HG03432 (cell line): ENCODE data around the gene CDCA7L.
"Not testable (repeated sequence)": the region's sequence is repeated elsewhere in the genome, so short reads cannot be mapped to it uniquely, and the experiment has no call there.

Experiments used
- ATAC-seq: cut with Tn5 transposase; IDR thresholded peaks from one replicate; pipeline ENCODE4 v1.9.1; 2021; ENCODE audit warnings: mild to moderate bottlenecking, moderate library complexity; ENCODE audit not compliant: unreplicated experiment

CDCA7L gene

DNA sequence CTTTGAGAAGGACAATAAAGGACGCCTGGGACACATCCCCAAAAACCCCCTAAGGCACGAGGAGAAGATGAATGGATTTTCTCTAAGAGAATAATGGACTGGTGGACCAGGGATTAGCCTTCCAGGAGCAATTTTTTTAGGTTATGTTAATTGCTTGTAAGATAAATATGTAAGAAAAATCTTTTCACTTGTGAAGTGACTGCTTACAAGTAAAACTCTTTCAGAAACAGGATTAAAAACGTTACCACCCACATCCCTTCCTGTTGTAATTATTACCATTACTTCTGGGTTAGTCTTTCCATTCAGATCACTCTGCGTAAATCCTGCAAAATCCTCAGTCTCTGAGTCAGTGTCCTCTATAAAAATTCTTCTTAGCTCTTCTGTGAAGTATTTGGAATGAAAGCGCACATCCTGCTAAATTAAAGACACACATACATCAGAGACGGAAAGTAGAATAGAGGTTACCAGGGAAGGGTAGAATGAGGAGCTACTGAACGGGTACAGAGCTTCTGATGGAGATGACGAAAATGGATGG is 34.3 kb downstream of the CDCA7L start:
- no peak for ATAC-seq

DNA sequence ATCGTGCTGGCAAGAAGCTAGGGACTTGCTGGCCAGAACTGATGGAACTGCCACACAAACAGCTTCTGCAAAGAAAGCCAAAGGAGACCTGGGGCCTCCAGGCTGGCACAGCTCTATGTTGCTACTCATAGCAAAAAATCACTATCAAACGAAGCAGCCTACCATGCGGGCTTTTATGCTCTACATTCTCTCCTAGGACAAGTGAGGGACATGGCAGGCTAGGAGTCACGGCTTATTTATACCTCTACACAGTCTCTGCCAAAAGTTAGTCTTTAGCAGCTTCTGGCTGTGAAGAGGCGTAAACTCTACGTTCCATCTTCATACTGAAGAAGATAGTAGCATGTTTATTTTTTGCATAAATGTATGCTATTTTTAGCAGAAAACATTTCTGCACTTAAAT is 35.4 kb downstream of the CDCA7L start:
- ATAC-seq: no peak

DNA sequence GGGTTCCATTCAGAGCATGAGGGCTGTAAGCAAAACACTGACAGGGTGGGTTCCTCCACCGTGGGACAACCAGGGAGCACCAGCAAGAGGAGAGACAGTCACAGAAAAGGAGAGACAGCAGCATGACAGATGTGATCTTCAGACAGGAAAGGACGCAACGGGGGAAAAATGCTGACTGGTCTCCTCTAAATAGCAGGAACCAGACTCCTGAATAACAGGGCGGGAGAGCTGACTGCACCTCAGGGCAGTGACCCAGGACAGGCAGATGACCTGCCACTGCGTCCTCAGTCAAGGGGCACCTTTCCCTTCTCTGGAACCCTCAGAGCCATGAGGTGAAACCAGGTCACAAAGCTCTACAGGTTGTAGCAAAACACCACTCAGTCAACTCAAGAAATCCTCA is 37.0 kb downstream of the CDCA7L start:
- no peak for ATAC-seq

DNA sequence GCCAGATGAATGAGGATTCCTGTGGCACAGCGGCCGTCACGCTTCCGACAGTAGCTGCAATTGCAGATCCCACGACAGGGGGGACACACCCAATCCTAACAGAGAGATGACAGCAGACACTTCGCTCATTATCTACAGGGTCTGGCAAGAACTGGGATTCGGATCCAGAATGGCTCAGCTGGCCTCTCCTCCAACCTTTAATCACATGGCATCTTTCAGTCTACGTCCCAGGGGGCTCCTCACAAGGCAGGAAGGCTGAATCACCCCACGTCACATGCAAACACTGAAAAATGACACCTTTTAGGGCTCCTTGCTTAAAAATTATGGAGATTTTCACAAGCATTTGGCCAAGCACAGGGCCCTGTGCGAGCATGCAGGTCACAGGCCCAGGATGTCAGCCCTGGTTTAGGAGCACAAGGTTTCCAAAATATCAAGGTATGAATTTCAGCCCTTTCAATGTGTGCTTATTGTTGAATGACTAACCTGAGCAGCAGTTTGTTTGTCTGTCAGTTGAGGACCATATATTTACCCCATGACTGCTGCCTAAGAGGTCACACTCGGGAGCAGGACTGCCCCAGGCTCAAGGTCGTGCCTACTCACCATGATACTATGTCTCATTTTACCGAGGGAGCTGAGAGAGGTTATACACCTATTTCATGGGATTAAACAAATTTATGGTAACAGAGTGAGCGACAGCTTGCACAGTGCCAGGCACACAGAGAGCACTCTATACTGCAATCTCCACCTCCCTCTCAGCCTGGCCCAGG is 42.5 kb downstream of the CDCA7L start:
- ATAC-seq: no peak

DNA sequence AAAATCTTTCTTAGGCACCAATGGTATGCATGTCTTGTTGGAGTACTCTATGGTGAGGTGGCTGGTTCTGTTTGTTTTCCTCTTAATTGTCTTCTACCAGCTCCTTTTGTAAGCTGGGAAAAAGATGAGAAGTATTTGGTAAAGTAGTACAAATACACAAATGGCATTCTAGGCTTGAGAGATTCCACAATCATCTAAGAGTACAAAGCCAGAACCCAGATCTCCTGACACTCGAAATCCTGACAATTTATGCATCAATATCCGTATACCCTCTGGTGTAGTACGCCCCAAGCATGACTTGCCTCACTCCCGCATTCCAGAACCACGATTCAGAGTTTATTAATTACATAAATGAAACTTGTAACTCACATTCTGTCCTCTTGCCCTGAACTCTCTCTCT is 43.5 kb downstream of the CDCA7L start:
- ATAC-seq: no peak

DNA sequence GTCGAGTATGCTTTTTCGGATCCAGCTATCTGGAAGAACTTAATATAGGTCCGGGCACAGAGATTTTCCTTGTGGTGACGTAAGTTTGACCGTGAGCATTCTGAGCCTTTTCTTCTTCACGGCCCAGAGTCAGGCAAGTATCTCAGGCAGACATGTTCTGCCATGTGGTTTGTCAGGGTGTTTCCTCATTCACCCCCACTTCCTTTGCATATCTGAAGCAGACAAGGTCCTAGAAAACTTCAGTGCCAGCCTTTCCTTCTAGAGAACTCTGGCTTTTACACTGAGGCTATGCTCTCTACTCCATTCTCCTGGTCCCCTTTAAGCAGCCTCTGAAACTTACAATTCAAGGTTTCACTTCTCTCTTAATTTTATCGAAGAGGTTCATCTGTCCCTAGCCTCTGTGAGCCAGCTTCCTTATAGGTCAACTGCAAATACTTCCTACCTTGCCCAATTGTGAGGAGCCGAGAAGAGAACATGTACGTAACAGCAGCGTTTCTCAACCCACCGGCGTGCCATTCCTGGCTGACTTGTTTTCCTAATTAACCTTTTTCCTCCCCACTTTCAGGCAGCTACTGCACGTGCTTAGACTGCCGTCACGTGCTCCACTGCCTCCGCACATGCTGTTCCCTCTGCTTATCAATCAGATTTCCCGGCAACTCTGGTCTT is 47.3 kb downstream of the CDCA7L start:
- ATAC-seq: peak; percentile 97

DNA sequence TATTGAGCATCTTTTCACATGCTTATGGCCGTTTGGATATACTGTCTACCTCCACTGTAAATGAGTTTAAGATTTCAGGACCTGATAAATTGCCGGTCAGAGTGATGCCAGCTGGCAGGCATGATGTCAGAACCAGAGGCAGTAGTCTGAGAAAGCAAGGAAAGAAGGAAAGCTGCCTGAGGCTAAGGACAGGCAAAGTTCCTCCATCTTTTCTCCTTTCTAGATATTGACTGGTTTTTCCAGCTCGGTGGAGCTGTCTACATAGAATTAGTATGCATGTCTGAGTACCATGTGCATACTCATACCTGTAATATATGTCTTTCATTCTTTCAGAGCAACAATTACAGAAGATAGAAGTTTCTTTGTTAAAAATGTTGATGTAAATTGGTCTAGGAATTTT is 52.3 kb downstream of the CDCA7L start:
- ATAC-seq: no peak

DNA sequence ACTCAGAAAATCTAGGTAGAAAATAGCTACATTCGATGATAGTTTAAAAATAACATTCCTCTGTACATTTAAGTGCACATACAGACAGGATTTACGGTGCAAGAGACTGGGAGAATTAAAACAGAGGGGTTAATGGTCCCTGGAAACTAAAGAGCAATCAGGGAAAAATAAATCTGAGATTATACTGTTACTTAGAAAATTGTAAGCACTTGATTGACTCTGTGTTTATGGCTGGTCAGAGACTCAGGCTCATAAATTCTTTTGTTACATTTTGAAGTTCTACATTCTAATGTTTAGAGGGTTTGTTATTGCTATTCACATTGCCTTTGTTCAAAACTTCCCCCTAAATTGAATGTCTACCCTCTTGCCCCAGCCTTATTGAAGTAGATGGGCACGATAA is 54.4 kb downstream of the CDCA7L start:
- no peak for ATAC-seq

DNA sequence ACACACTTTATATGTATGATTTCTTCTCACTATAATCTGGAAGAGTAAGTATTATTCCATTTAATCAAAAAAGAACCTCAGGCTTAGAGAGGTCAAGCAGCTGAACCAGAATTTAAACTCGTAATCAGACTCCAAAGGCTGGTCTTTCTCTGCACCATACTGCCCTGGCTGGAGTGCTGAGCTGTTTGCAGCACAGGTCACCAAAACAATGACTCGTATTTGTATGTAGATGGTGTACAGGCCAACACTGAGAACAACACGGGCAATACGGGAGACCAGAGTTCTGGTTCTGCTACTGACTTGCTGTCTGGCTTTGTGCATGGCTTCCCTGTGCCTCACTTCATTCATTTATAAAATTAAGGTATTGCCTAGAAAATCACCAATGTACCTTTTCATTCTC is 57.9 kb downstream of the CDCA7L start:
- no peak for ATAC-seq

DNA sequence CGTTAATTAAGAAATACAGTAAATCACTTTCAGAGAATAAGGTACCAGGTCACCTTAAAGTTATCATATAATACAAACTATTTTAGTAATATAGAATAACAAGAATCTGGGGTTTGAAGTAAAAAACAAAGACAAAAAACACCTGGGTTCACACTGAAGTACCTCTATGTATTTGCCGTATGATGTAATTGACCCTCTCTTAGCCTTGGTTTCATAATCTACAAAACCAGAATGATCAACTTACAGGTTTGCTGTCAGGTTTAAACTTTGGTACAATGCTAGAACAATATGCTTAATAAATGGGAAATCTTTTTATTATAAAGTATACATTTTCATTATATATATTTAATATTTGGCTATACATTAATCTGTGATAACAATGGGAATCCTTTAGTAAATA is 58.3 kb downstream of the CDCA7L start:
- no peak for ATAC-seq

DNA sequence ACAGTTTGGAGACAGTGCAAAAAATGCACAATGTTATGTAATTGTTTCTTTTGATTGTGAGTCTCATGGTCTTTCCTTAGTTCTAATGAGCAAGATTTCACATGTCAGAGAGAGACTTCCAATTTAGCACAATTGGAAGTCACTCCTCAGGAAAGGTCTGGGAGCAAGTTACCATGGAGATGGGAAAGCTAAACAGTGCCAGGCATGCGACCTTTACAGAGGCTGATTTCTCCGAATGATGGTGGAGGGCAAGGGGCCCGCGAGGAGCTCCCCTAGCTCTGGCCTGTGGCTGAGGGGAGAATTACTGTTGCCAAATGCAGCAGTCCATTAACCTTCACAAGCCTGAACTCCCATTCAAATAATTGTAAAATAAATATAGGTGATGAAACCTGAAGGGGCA is 59.3 kb downstream of the CDCA7L start:
- no peak for ATAC-seq

DNA sequence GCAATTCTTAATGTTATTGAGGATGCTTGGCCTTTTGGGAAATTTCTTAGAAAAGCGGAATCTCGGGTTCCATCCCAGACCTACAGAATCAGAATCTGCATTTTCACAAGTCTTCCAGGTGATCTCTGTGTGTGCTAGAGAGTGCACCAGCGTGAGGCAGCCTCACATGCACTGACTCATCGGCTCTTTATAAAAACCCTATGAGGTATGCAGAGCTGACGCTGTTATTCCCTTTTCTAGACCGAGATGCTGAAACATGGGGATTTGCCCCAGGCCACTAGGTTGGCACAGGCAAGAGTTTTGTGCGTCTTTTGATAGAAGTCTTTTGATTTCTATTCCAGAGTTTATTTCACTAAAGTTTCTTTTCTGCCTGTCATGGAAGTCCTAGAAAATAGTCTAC is 61.2 kb downstream of the CDCA7L start:
- ATAC-seq: no peak

DNA sequence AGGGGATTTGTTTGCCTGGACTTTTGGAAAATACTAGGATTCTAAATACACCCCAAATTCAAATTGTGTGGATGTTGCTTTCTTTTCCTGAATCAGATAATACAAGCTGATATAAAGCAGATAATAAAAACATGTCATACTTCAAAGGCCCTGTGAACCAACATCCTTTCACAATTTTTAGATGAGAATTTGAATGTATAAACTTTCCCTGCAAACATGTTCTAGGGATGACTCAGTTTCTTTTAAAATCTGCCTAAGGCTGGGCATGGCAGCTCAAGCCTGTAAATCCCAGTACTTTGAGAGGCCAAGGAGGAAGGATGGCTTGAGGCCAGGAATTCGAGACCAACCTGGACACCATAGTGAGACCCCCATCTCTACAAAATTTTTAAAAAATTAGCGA is 62.2 kb downstream of the CDCA7L start:
- not testable (repeated sequence) for ATAC-seq

DNA sequence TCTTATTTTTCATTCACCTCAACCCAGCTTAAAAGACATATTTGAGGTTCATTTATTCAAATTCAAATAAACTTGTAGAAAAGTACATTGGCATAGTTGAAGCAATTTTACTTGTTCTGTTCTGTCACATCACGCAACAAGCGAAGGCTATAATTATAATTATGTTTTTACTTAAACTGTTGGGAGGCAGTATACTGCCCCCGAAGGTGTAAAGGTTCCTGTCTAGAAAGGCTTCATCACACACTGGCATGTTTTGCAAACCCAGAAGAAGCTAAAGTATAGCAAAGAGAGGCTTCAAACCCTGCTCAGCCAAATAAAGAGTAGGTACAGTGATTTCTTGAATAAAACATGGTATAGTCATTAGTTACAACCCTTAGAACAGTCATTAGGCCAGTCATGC is 62.6 kb downstream of the CDCA7L start:
- no peak for ATAC-seq

DNA sequence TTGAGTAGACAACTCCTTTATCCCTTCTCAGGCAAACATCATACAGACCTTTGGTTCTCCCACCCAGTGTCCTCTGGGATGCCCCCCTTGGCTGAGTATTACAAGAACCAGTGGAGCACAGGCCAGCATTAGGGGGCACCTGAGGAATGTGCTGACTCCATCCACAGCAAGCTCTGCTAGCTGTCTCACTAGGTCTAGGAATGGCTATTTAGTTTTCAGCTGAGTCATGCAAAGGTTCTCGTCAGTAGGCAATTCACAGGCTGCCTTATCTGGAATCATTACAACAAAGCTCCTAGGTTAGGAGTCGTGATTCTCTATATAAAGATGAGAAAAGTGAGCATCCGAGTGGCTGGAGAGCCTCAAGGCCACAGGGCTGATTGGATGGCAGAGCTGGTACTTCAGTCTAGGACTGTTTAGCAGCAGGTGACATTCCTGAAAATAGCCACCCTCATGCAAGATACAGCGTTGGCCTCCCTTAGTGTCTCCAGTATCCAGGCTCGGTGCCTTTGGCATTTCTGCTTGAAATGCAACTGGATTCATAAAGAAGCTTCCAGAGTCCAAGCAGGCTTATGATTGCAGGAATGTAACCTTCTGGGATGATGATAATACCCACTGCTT is 75.8 kb downstream of the CDCA7L start:
- no peak for ATAC-seq

DNA sequence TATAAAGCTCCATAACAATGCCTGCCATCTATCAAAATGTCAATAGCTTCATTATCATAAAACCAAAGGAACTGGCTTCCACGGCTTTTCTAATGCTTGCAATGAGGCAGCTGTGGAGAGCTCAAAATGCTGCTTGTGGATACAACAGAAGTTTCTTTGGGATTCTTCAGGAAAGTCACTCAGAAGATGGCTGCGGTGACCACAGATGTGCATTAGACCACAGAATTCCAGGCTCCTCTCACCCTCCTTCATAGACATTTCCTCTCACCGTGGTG is 77.2 kb downstream of the CDCA7L start:
- no peak for ATAC-seq

DNA sequence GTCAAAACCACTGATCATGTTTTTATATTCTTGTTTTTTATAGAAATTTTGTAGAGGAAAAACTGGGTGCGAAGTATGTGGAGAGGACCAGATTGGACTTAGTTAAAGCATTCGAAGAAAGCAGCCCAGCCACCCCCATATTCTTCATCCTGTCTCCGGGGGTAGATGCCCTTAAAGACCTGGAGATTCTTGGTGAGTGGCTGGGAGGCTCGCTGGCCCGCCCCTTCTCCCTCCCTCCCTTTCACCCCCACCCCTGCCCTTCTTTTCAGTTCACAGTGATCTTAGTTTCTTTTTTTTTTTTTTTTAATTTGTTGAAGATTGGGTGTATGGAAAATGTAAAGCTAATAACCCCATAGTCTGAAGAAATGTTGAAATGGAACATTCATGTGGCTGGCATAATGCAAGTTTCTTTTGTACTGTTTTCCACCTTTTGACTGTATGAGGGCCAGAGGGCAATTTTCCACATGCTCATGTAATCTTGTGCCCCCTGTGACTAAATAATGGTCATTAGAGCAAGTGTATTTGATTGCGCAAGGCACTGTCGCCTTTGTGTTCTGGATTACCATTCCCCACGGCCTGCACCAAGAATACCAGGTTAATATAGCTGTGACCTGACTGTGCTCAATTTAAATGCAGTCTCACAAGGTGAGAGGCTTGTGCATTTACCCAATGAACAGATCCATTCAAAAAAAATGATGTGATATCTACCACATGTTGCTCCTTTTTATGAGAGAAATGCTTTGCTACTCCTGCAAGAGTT is 77.7 kb downstream of the CDCA7L start:
- ATAC-seq: no peak

DNA sequence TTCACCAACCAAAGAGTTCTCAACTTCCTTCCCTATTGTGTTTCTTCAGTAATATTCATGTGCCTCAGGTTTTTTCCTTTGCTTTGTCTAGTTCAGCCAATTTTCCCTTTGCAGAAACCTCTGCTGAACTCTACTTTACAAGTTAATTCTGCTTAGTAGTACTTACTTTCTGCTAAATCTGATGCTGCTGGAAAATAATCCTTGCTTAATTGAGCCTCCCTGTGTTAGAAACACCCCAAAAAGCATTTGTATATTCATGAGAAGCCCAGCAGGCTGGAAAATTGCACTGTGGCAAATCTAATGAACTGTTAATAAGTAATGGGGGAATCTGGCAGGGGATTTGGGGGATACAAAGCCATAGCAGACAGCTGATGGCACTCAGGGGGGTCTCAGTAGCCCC is 78.5 kb downstream of the CDCA7L start:
- no peak for ATAC-seq

DNA sequence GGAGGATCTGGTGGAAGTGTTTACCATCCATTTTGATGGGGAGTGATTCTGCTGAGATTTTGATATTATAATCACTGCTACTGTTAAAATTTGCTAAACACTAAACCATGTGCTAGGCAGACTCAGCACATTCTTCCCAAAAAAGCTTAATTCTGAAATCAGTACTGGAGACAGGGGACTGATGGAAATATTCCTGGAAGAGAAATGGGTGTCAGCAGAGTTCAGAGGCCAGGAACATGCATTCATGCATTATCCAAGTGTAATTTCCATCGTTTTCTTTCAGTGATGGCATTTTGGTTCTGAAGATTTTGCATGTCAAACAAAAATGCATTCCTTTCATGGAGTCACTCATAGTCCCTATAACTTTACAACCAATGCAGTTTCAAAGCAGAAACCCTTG is 79.0 kb downstream of the CDCA7L start:
- ATAC-seq: no peak

DNA sequence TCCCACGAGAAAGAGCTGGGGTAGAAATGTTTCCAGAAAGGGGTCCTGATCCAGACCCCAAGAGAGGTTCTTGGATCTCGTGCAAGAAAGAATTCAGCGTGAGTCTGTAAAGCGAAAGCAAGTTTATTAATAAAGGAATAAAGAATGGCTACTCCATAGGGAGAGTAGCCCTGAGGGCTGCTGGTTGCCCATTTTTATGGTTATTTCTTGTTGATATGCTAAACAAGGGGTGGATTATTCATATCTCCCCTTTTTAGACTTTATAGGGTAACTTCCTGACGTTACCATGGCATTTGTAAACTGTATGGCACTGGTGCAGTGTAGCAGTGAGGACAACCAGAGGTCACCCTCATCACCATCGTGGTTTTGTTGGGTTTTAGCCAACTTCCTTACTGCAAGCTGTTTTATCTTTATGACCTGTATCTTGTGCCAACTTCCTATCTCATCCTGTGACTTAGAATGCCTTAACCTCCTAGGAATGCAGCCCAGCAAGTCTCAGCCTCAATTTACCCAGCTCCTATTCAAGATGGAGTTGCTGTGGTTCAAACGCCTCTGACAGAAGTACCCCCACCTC is 80.0 kb downstream of the CDCA7L start:
- ATAC-seq: not testable (repeated sequence)

DNA sequence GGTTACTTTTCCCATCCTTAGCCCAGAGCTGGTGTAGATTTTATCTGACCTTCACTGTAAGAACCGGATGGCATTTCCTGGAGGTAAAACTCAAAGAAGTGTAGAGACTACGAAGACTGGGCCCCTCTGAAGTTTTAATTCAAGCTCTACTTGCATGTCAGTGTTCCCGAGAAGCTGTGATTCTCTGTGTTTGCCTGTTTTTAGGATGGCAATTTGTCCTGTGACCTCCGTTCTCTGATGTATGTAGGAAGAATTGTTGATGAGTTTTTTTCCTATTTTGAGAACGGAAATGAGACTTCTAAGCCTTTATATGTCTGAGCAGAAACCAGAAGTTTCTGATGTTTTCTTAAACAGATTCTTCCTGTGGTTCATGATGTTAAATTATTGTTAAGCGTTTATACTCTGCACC is 94.1 kb downstream of the CDCA7L start:
- ATAC-seq: no peak
